Psoas muscle (tissue), 8 donors: ENCODE measurements around the gene KRTAP10-1. TPM values are rescaled to one million over a fixed set of nuclear protein-coding genes. Genes with fewer than 3 reads are reported as not detected.

Experiments used
- ATAC-seq, 4 donors: fragments of 200-7000 bp; cut with Tn5 transposase; one replicate each; pipeline ENCODE4 v1.9.1; 2020; ENCODE audit warnings: moderate library complexity in 3 of 4, mild to moderate bottlenecking in 2 of 4
- DNase-seq, 2 donors: peaks; one replicate each; pipeline ENCODE4 v3.0.0-alpha.2; 2020
- H3K27ac ChIP-seq: fragments of 200-600 bp; one replicate; pipeline ENCODE4 v1.8.0; 2022
- H3K27me3 ChIP-seq, 3 donors: fragments of 200-600 bp in 1 of 3; one replicate each; pipeline versions ENCODE4 v1.6.1 to v1.8.0; 2013 to 2022; ENCODE audit warnings: low read length in 2 of 3, mild to moderate bottlenecking in 2 of 3, moderate library complexity in 1 of 3; ENCODE audit not compliant: insufficient read depth in 3 of 3
- H3K36me3 ChIP-seq, 2 donors: fragments of 200-600 bp in 1 of 2; one replicate each; pipeline versions ENCODE4 v1.6.1 to v1.8.0; 2013 to 2022; ENCODE audit warnings: low read depth in 1 of 2, mild to moderate bottlenecking in 1 of 2, moderate library complexity in 1 of 2; ENCODE audit not compliant: insufficient read depth in 1 of 2
- H3K4me1 ChIP-seq: fragments of 200-600 bp; one replicate; pipeline ENCODE4 v1.8.0; 2022
- H3K4me3 ChIP-seq: fragments of 200-600 bp; one replicate; pipeline ENCODE4 v1.8.0; 2022; ENCODE audit warnings: mild to moderate bottlenecking
- H3K9me3 ChIP-seq: fragments of 200-600 bp; one replicate; pipeline ENCODE4 v1.8.0; 2022
- CTCF ChIP-seq: fragments of 200-600 bp; IDR thresholded peaks from one replicate; pipeline ENCODE4 v1.8.0; 2022; ENCODE audit warnings: antibody characterized with exemption
- WGBS, 3 donors: extraction: QIAGEN DNeasy Blood & Tissue Kit; methylation state at CpG; one replicate each; pipeline versions ENCODE4 v1.1.6 to v1.1.7; 2013; 5-methylcytosine and 5-hydroxymethylcytosine counted together
- intact Hi-C, 2 donors: fragments of 100-400 bp; cut with DNase I; formaldehyde crosslinking; loops; one replicate each; pipeline versions ENCODE4 v1.11.0 to v1.14.2; 2022
- polyA plus RNA-seq, 3 donors: library from polyadenylated mRNA; stranded (reverse); fragments of 200-250 nt; gene quantifications; one replicate each; pipeline ENCODE4 v1.2.3, GENCODE V29; 2013
- total RNA-seq, 4 donors: library from RNA; stranded (reverse); fragmentation: NEBNext Ultra II Directional in 2 of 4; extraction: Animal tissue kit (Norgen Biotek cat#: 25700) in 2 of 4; gene quantifications; one replicate each; pipeline versions ENCODE4 v1.2.1 to v1.2.4, GENCODE V29; 2021 to 2023
- donor health status: healthy with polysubstance abuse.
- donor health status: DM: no; HTN: no; CAD: no; lungs with moderate emphysema.
- donor health status: Bipolar disorder and iron deficiency.
- donor health status: healthy.
- donor health status: DM: yes; HTN: yes; CAD: no.
- donor health status: DM: no; HTN: no; CAD: no.
- donor health status: DM: no; HTN: no; CAD: no.
- donor health status: DM: yes; HTN: yes; CAD: no.

The KRTAP10-1 gene
- total and polyA plus RNA-seq, 7 donors, result not detected

GRCh38 chr21:44571296-44571695, 31.3 kb upstream of the KRTAP10-1 start:
- 68 to 84% (median 79%) methylated on average over 4 of the region's 4 CpGs for WGBS, 3 donors
- Histone ChIP-seq H3K27ac (no peak overlapping the region), H3K27me3 (peaks cover 0 to 50% (median 16%) of the 10 kb centered on the region in 3 donors), H3K4me1 (no peaks in the 10 kb centered on the region), H3K36me3 (no peaks in the 10 kb centered on the region), H3K4me3 (no peak overlapping the region), H3K9me3 (peaks cover 5% of the 10 kb centered on the region)
- DNase-seq (no peak), ATAC-seq (no peak)
- no peak for TF ChIP-seq CTCF
- intact Hi-C loops, result no loop called here

- ATAC-seq, result no peak
- Histone ChIP-seq H3K36me3 (no peaks in the 10 kb centered on the region), H3K4me1 (no peaks in the 10 kb centered on the region), H3K4me3 (no peak overlapping the region), H3K27ac (no peak overlapping the region), H3K9me3 (peaks cover 5% of the 10 kb centered on the region), H3K27me3 (peaks cover 0 to 41% (median 16%) of the 10 kb centered on the region in 3 donors)
- no peak for TF ChIP-seq CTCF
- 85 to 91% (median 86%) methylated on average over 12 of the region's 12 CpGs for WGBS, 3 donors
- intact Hi-C loops, result no loop called here
- no peak for DNase-seq
These were observed 30.0 kb upstream of the KRTAP10-1 start for GRCh38 chr21:44569861-44570517.

GRCh38 chr21:44568667-44569556, 28.9 kb upstream of the KRTAP10-1 start:
- intact Hi-C loops, result no loop called here
- Histone ChIP-seq H3K36me3 (no peaks in the 10 kb centered on the region), H3K4me3 (no peak overlapping the region), H3K27me3 (peaks cover 0 to 33% (median 16%) of the 10 kb centered on the region in 3 donors), H3K27ac (no peak overlapping the region), H3K9me3 (peaks cover 5% of the 10 kb centered on the region), H3K4me1 (no peaks in the 10 kb centered on the region)
- ATAC-seq, result no peak
- no peak for DNase-seq
- WGBS, 3 donors, result 36 to 37% (median 37%) methylated on average over 27 of the region's 27 CpGs
- TF ChIP-seq CTCF, result no peak

GRCh38 chr21:44568261-44568660, 28.3 kb upstream of the KRTAP10-1 start:
- 45 to 62% (median 53%) methylated on average over 12 of the region's 12 CpGs for WGBS, 3 donors
- Histone ChIP-seq H3K27me3 (peaks cover 0 to 33% (median 13%) of the 10 kb centered on the region in 3 donors), H3K4me1 (no peaks in the 10 kb centered on the region), H3K36me3 (no peaks in the 10 kb centered on the region), H3K9me3 (peaks cover 6% of the 10 kb centered on the region), H3K27ac (no peak overlapping the region), H3K4me3 (no peak overlapping the region)
- intact Hi-C loops, result no loop called here
- no peak for ATAC-seq
- DNase-seq, result no peak
- no peak for TF ChIP-seq CTCF
